ENCODE results near the gene EARS2. TPM values are rescaled to one million over a fixed set of nuclear protein-coding genes. Genes with fewer than 3 reads are reported as not detected.

EARS2 gene
- polyA plus RNA-seq, 1 donor (not counting 4 experiments of a cell fraction or from before 2014, with no cell fraction given) = 32.7 TPM

GRCh38 chr16:23590181-23590580 lies 33.0 kb upstream of the EARS2 start:
- H3K27me3 ChIP-seq (ENCODE audit: control insufficient read depth, extremely low read depth, insufficient read depth, low read length) = no peaks in the 10 kb centered on the region
- no peak overlapping the region for H3K27ac ChIP-seq (ENCODE audit: control insufficient read depth, insufficient read depth, low read length)
- H3K9me3 ChIP-seq (ENCODE audit: control insufficient read depth, low read depth, low read length) = no peaks in the 10 kb centered on the region
- TF ChIP-seq CTCF (optimal IDR thresholded peaks at IDR 0.05 in 1 of 3, IDR thresholded peaks at IDR 0.05 in 1 of 3, conservative IDR thresholded peaks at IDR 0.05 in 1 of 3; ENCODE audit: extremely low read depth in 1 of 3, insufficient read depth in 2 of 3, low read length in 3 of 3) (no peak), EZH2 (IDR thresholded peaks at IDR 0.05; ENCODE audit: low read length) (no peak)
- peaks cover 5% of the 10 kb centered on the region for H3K4me1 ChIP-seq (ENCODE audit: control insufficient read depth, extremely low read depth, insufficient read depth, low read length)
- dilution Hi-C loops (cut with MboI; ENCODE audit: extremely low pct_ligation_motif_present, low sequenced_read_pairs) = no loop called here
- no peaks in the 10 kb centered on the region for H3K9me1 ChIP-seq (ENCODE audit: control insufficient read depth, extremely low read depth, insufficient read depth, low read length)
- H3K9ac ChIP-seq (ENCODE audit: control insufficient read depth, extremely low read depth, insufficient read depth, low read length) = no peak overlapping the region
- FAIRE-seq = no peak
- DNase-seq (ENCODE audit: low read depth, low spot score) = no peak
- peaks cover 30 to 38% of the 10 kb centered on the region in 2 experiments for H3K36me3 ChIP-seq (ENCODE audit: control insufficient read depth in 2 of 2, extremely low read depth in 1 of 2, insufficient read depth in 2 of 2, low read length in 2 of 2)
- H3K4me3 ChIP-seq (ENCODE audit: control insufficient read depth in 2 of 3, extremely low read depth in 1 of 3, insufficient read depth in 2 of 3, low read depth in 1 of 3, low read length in 3 of 3) = no peak overlapping the region
- no peak overlapping the region for H3K4me2 ChIP-seq (ENCODE audit: control insufficient read depth, extremely low read depth, insufficient read depth, low read depth, low read length)
- H4K20me1 ChIP-seq (ENCODE audit: control insufficient read depth, extremely low read depth, insufficient read depth, low read length) = peaks cover 7% of the 10 kb centered on the region
- peaks cover 78% of the 10 kb centered on the region for H3K79me2 ChIP-seq (ENCODE audit: control insufficient read depth, insufficient read depth, low read length)
- H2AFZ ChIP-seq (ENCODE audit: control insufficient read depth, low read length) = no peak overlapping the region

- Histone ChIP-seq H3K9me3 (ENCODE audit: control insufficient read depth, low read depth, low read length) (no peaks in the 10 kb centered on the region), H3K9ac (ENCODE audit: control insufficient read depth, extremely low read depth, insufficient read depth, low read length) (no peak overlapping the region), H3K4me2 (ENCODE audit: control insufficient read depth, extremely low read depth, insufficient read depth, low read depth, low read length) (no peak overlapping the region), H3K27me3 (ENCODE audit: control insufficient read depth, extremely low read depth, insufficient read depth, low read length) (no peaks in the 10 kb centered on the region), H3K4me1 (ENCODE audit: control insufficient read depth, extremely low read depth, insufficient read depth, low read length) (no peaks in the 10 kb centered on the region), H3K79me2 (ENCODE audit: control insufficient read depth, insufficient read depth, low read length) (peaks cover 56% of the 10 kb centered on the region), H3K4me3 (ENCODE audit: control insufficient read depth in 2 of 3, extremely low read depth in 1 of 3, insufficient read depth in 2 of 3, low read depth in 1 of 3, low read length in 3 of 3) (no peak overlapping the region), H4K20me1 (ENCODE audit: control insufficient read depth, extremely low read depth, insufficient read depth, low read length) (peaks cover 7% of the 10 kb centered on the region), H3K9me1 (ENCODE audit: control insufficient read depth, extremely low read depth, insufficient read depth, low read length) (no peaks in the 10 kb centered on the region), H3K36me3 (ENCODE audit: control insufficient read depth in 2 of 2, extremely low read depth in 1 of 2, insufficient read depth in 2 of 2, low read length in 2 of 2) (peaks cover 28 to 30% of the 10 kb centered on the region in 2 experiments), H3K27ac (ENCODE audit: control insufficient read depth, insufficient read depth, low read length) (no peak overlapping the region), H2AFZ (ENCODE audit: control insufficient read depth, low read length) (no peak overlapping the region)
- TF ChIP-seq EZH2 (IDR thresholded peaks at IDR 0.05; ENCODE audit: low read length) = no peak
- no peak for TF ChIP-seq CTCF (optimal IDR thresholded peaks at IDR 0.05 in 1 of 3, IDR thresholded peaks at IDR 0.05 in 1 of 3, conservative IDR thresholded peaks at IDR 0.05 in 1 of 3; ENCODE audit: extremely low read depth in 1 of 3, insufficient read depth in 2 of 3, low read length in 3 of 3)
- DNase-seq (ENCODE audit: low read depth, low spot score) (no peak), FAIRE-seq (no peak)
- dilution Hi-C loops (cut with MboI; ENCODE audit: extremely low pct_ligation_motif_present, low sequenced_read_pairs) = no loop called here
Measured at GRCh38 chr16:23587726-23588125, 30.6 kb upstream of the EARS2 start.
